Upper lobe of left lung (tissue), 6 donors: ENCODE data around the gene STT3B. TPM values are rescaled to one million over a fixed set of nuclear protein-coding genes. Genes with fewer than 3 reads are reported as not detected.

Experiments
- ATAC-seq, 2 donors: fragments of 200-7000 bp; cut with Tn5 transposase; one replicate each; pipeline ENCODE4 v1.9.1; 2022; ENCODE audit warnings: mild to moderate bottlenecking in 2 of 2, moderate library complexity in 2 of 2; ENCODE audit not compliant: low FRiP score in 2 of 2
- DNase-seq, 2 donors: peaks; one replicate each; pipeline ENCODE4 v3.0.0-alpha.2; 2019 to 2020
- H3K27ac ChIP-seq, 4 donors: fragments of 200-600 bp; sonication (generic); one replicate each; pipeline ENCODE4 v1.5.1; 2016 to 2019
- H3K27me3 ChIP-seq, 4 donors: fragments of 200-600 bp; sonication (generic); one replicate each; pipeline ENCODE4 v1.5.1; 2017 to 2019
- H3K36me3 ChIP-seq, 4 donors: fragments of 200-600 bp; sonication (generic); one replicate each; pipeline ENCODE4 v1.5.1; 2016 to 2019
- H3K4me1 ChIP-seq, 4 donors: fragments of 200-600 bp; sonication (generic); one replicate each; pipeline ENCODE4 v1.5.1; 2018 to 2019
- H3K4me3 ChIP-seq, 4 donors: fragments of 200-600 bp; sonication (generic); one replicate each; pipeline ENCODE4 v1.5.1; 2017 to 2019; ENCODE audit warnings: mild to moderate bottlenecking in 2 of 4, moderate library complexity in 1 of 4
- H3K9me3 ChIP-seq, 4 donors: fragments of 200-600 bp; sonication (generic); one replicate each; pipeline ENCODE4 v1.5.1; 2018 to 2019
- CTCF ChIP-seq, 6 experiments: fragments of 450-650 bp in 4 of 6; fragments of 200-600 bp in 2 of 6; sonication (generic) in 2 of 6; IDR thresholded peaks; one replicate each; pipeline ENCODE4 v1.5.1; 2016 to 2019; ENCODE audit warnings: antibody characterized with exemption in 6 of 6
- EP300 ChIP-seq, 4 donors: sonication (generic); formaldehyde crosslinking; IDR thresholded peaks; one replicate each; pipeline ENCODE4 v1.5.1; 2017; ENCODE audit warnings: antibody characterized with exemption in 4 of 4, control low read depth in 2 of 4
- POLR2A ChIP-seq, 4 donors: fragments of 450-650 bp; IDR thresholded peaks; one replicate each; pipeline ENCODE4 v1.5.1; 2016 to 2017; ENCODE audit warnings: antibody characterized with exemption in 4 of 4, mild to moderate bottlenecking in 2 of 4
- POLR2AphosphoS5 ChIP-seq, 2 donors: sonication (generic); formaldehyde crosslinking; IDR thresholded peaks; one replicate each; pipeline ENCODE4 v1.5.1; 2017; ENCODE audit warnings: antibody characterized with exemption in 2 of 2
- WGBS, 2 donors: methylation state at CpG; one replicate each; pipeline ENCODE4 v1.1.5; 2017 to 2018; 5-methylcytosine and 5-hydroxymethylcytosine counted together
- total RNA-seq, 6 donors: library from RNA; depleted of rRNA in 4 of 6; stranded (reverse); fragments of >200 nt in 4 of 6; gene quantifications; one replicate each; pipeline versions ENCODE4 v1.1.0 to v1.2.1, GENCODE V29; 2016 to 2021
- donor health status: DM: no; HTN: no; CAD: no; lungs with moderate emphysema.
- donor health status: DM: no; HTN: yes; CAD: no; lungs with severe emphysema.

Gene STT3B
- total RNA-seq, 6 donors from 2014 or later: 42.9 to 137 (median 88.8) TPM

- TF ChIP-seq CTCF (IDR thresholded peaks at IDR 0.05) (no peak), EP300 (IDR thresholded peaks at IDR 0.05) (no peak), POLR2AphosphoS5 (IDR thresholded peaks at IDR 0.05) (no peak), POLR2A (IDR thresholded peaks at IDR 0.05) (no peak)
- no peak for DNase-seq
- H3K27me3 ChIP-seq: no peaks in the 10 kb centered on the region
- no peak overlapping the region for H3K27ac ChIP-seq
- peaks cover 7 to 38% (median 26%) of the 10 kb centered on the region in 4 donors for H3K4me1 ChIP-seq
- H3K4me3 ChIP-seq: no peak overlapping the region
- no peaks in the 10 kb centered on the region for H3K9me3 ChIP-seq
- 79 to 90% methylated on average over 2 of the region's 2 CpGs for WGBS, 2 donors
- H3K36me3 ChIP-seq: no peaks in the 10 kb centered on the region
- no peak for ATAC-seq
These were observed 18.9 kb downstream of the STT3B start for GRCh38 chr3:31551646-31552045.

- WGBS, 2 donors: 90 to 92% methylated on average over 1 of the region's 1 CpG
- no peaks in the 10 kb centered on the region for H3K9me3 ChIP-seq
- H3K4me1 ChIP-seq: peaks cover 7 to 38% (median 24%) of the 10 kb centered on the region in 4 donors
- no peaks in the 10 kb centered on the region for H3K27me3 ChIP-seq
- H3K27ac ChIP-seq: no peak overlapping the region
- DNase-seq (no peak), ATAC-seq (no peak)
- no peak overlapping the region for H3K4me3 ChIP-seq
- H3K36me3 ChIP-seq: no peaks in the 10 kb centered on the region
- no peak for TF ChIP-seq EP300 (IDR thresholded peaks at IDR 0.05)
- TF ChIP-seq CTCF (IDR thresholded peaks at IDR 0.05): no peak
These were observed 19.4 kb downstream of the STT3B start for GRCh38 chr3:31552103-31552502.

GRCh38 chr3:31553258-31553657 lies 20.5 kb downstream of the STT3B start:
- no peaks in the 10 kb centered on the region for H3K9me3 ChIP-seq
- TF ChIP-seq POLR2A (IDR thresholded peaks at IDR 0.05) (no peak), EP300 (IDR thresholded peaks at IDR 0.05) (no peak), POLR2AphosphoS5 (IDR thresholded peaks at IDR 0.05) (no peak), CTCF (IDR thresholded peaks at IDR 0.05) (no peak)
- no peak overlapping the region for H3K27ac ChIP-seq
- 96 to 97% methylated on average over 3 of the region's 3 CpGs for WGBS, 2 donors
- no peak for ATAC-seq
- no peak for DNase-seq
- H3K4me3 ChIP-seq: no peak overlapping the region
- H3K36me3 ChIP-seq: no peaks in the 10 kb centered on the region
- H3K27me3 ChIP-seq: no peaks in the 10 kb centered on the region
- peaks cover 0 to 27% (median 19%) of the 10 kb centered on the region in 4 donors for H3K4me1 ChIP-seq

- WGBS, 2 donors: 67 to 72% methylated on average over 1 of the region's 1 CpG
- TF ChIP-seq POLR2A (IDR thresholded peaks at IDR 0.05): no peak
- TF ChIP-seq CTCF (IDR thresholded peaks at IDR 0.05): no peak
- TF ChIP-seq EP300 (IDR thresholded peaks at IDR 0.05): no peak
- H3K36me3 ChIP-seq: no peaks in the 10 kb centered on the region
- no peaks in the 10 kb centered on the region for H3K27me3 ChIP-seq
- DNase-seq (no peak), ATAC-seq (no peak)
- no peak overlapping the region for H3K4me3 ChIP-seq
- peaks cover 0 to 21% (median 12%) of the 10 kb centered on the region in 4 donors for H3K4me1 ChIP-seq
- H3K27ac ChIP-seq: no peak overlapping the region
- no peaks in the 10 kb centered on the region for H3K9me3 ChIP-seq
These were observed 22.5 kb downstream of the STT3B start for GRCh38 chr3:31555204-31555603.

- no peak for ATAC-seq
- WGBS, 2 donors: 90 to 91% methylated on average over 2 of the region's 2 CpGs
- peaks cover 12 to 28% (median 20%) of the 10 kb centered on the region in 4 donors for H3K4me1 ChIP-seq
These were observed 27.3 kb downstream of the STT3B start for GRCh38 chr3:31559872-31560534.

More at GRCh38 chr3:31559872-31560534, 27.3 kb downstream of the STT3B start:
- Histone ChIP-seq H3K36me3 (no peaks in the 10 kb centered on the region), H3K27me3 (no peaks in the 10 kb centered on the region), H3K9me3 (no peaks in the 10 kb centered on the region), H3K27ac (no peak overlapping the region), H3K4me3 (no peak overlapping the region)
- DNase-seq: no peak
- TF ChIP-seq POLR2AphosphoS5 (IDR thresholded peaks at IDR 0.05): no peak
- no peak for TF ChIP-seq CTCF (IDR thresholded peaks at IDR 0.05)
- TF ChIP-seq EP300 (IDR thresholded peaks at IDR 0.05): no peak
- TF ChIP-seq POLR2A (IDR thresholded peaks at IDR 0.05): no peak
